A673 (cell line): ENCODE results near the gene ABCB8. TPM values are rescaled to one million over a fixed set of nuclear protein-coding genes. Genes with fewer than 3 reads are reported as not detected.

ENCODE experiments used
- BruUV-seq: library from RNA; stranded (reverse); fragments of 400-500 nt; replicated peaks from 2 replicates; lab custom pipeline; 2021; lab: Mats Ljungman, UMichigan
- CTCF ChIA-PET: fragments of 300-600 bp; sonication (Branson Sonifier 250); formaldehyde crosslinking; loops from one replicate; lab custom pipeline; 2022; ENCODE audit warnings: antibody characterized with exemption; lab: Charles Lee
- POLR2A ChIA-PET: fragments of 300-600 bp; sonication (Branson Sonifier 250); formaldehyde crosslinking; loops from one replicate; lab custom pipeline; 2022; ENCODE audit warnings: antibody characterized with exemption; ENCODE audit not compliant: low non-redundant PET; lab: Charles Lee
- DNase-seq: peaks from one replicate; pipeline ENCODE4 v3.0.0-alpha.2; 2015; ENCODE audit warnings: low spot score
- H3K27ac ChIP-seq: fragments of 200-600 bp; sonication (generic); 2 replicates; pipeline ENCODE4 v1.5.1; 2016; ENCODE audit warnings: mixed run types, low read depth, mild to moderate bottlenecking, mixed read lengths, antibody characterized with exemption, low read length; ENCODE audit not compliant: poor library complexity, severe bottlenecking
- H3K27me3 ChIP-seq: fragments of 200-600 bp; sonication (generic); replicated peaks from 2 replicates; pipeline ENCODE4 v1.6.1; 2017; ENCODE audit warnings: mixed run types, low read depth, mild to moderate bottlenecking, mixed read lengths, antibody characterized with exemption, low read length; ENCODE audit not compliant: insufficient read depth, poor library complexity
- H3K36me3 ChIP-seq: fragments of 200-600 bp; sonication (generic); 2 replicates; pipeline ENCODE4 v1.6.1; 2016; ENCODE audit warnings: mixed run types, mild to moderate bottlenecking, mixed read lengths, antibody characterized with exemption, low read length; ENCODE audit not compliant: insufficient read depth, poor library complexity, severe bottlenecking
- H3K4me1 ChIP-seq: fragments of 200-600 bp; sonication (generic); 2 replicates; pipeline ENCODE4 v1.6.1; 2017; ENCODE audit warnings: mixed run types, mild to moderate bottlenecking, mixed read lengths, antibody characterized with exemption, low read length; ENCODE audit not compliant: insufficient read depth, poor library complexity, severe bottlenecking
- H3K4me3 ChIP-seq: fragments of 200-600 bp; sonication (generic); 2 replicates; pipeline ENCODE4 v1.5.1; 2016; ENCODE audit warnings: low read depth, mixed run types, mild to moderate bottlenecking, mixed read lengths, low read length; ENCODE audit not compliant: poor library complexity, severe bottlenecking
- H3K9me3 ChIP-seq: fragments of 200-600 bp; sonication (generic); 2 replicates; pipeline ENCODE4 v1.6.1; 2016; ENCODE audit warnings: mixed run types, low read depth, mild to moderate bottlenecking, mixed read lengths, antibody characterized with exemption, low read length; ENCODE audit not compliant: poor library complexity, severe bottlenecking
- CTCF ChIP-seq: fragments of 300-800, 200-600 bp; sonication (generic); conservative IDR thresholded peaks from 2 replicates; pipeline ENCODE4 v1.5.1; 2017; ENCODE audit warnings: low read depth, mild to moderate bottlenecking, antibody characterized with exemption, low read length, moderate library complexity, mixed read lengths
- EZH2 ChIP-seq: fragments of 200-600 bp; sonication (generic); IDR thresholded peaks from 2 replicates; pipeline ENCODE4 v1.6.1; 2017; ENCODE audit warnings: borderline replicate concordance, low read depth, mild to moderate bottlenecking, mixed read lengths, antibody characterized with exemption, low read length; ENCODE audit not compliant: poor library complexity, severe bottlenecking
- intact Hi-C: fragments of 100-400 bp; cut with micrococcal nuclease; formaldehyde crosslinking; loops from one replicate; pipeline ENCODE4 v1.10.0; 2022; ENCODE audit not compliant: unreplicated experiment
- total RNA-seq: library from RNA; stranded (reverse); gene quantifications from 2 replicates; pipeline ENCODE4 v1.2.3, GENCODE V29; 2021

ABCB8 gene
- total RNA-seq, 1 experiment from 2014 or later: 50.9 TPM

- no peak for DNase-seq
- Histone ChIP-seq H3K27ac (no peak overlapping the region), H3K9me3 (no peaks in the 10 kb centered on the region), H3K4me1 (peaks cover 17% of the 10 kb centered on the region), H3K36me3 (peaks cover 43% of the 10 kb centered on the region), H3K27me3 (no peaks in the 10 kb centered on the region), H3K4me3 (no peak overlapping the region)
- ChIA-PET CTCF (no interaction called here), POLR2A (no interaction called here)
- intact Hi-C loops: no loop called here
- TF ChIP-seq CTCF: no peak
- BruUV-seq: no TSS peak
Observed at GRCh38 chr7:151064993-151065392, 36.7 kb downstream of the ABCB8 start.

- no peak overlapping the region for H3K4me3 ChIP-seq
- ChIA-PET POLR2A (no interaction called here), CTCF (no interaction called here)
- BruUV-seq: no TSS peak
- no peak for DNase-seq
- H3K4me1 ChIP-seq: peaks cover 17% of the 10 kb centered on the region
- H3K9me3 ChIP-seq: no peaks in the 10 kb centered on the region
- no peaks in the 10 kb centered on the region for H3K27me3 ChIP-seq
- TF ChIP-seq CTCF (no peak), EZH2 (no peak)
- H3K36me3 ChIP-seq: peaks cover 48% of the 10 kb centered on the region
- intact Hi-C loops: no loop called here
- H3K27ac ChIP-seq: no peak overlapping the region
Observed at GRCh38 chr7:151065516-151065915, 37.3 kb downstream of the ABCB8 start.

GRCh38 chr7:151066273-151066974 is 38.2 kb downstream of the ABCB8 start:
- Histone ChIP-seq H3K27ac (no peak overlapping the region), H3K9me3 (no peaks in the 10 kb centered on the region), H3K4me1 (peaks cover 8% of the 10 kb centered on the region), H3K27me3 (no peaks in the 10 kb centered on the region), H3K4me3 (no peak overlapping the region), H3K36me3 (peaks cover 57% of the 10 kb centered on the region)
- intact Hi-C loops: no loop called here
- no TSS peak for BruUV-seq
- TF ChIP-seq CTCF: no peak
- no peak for TF ChIP-seq EZH2
- no peak for DNase-seq
- ChIA-PET POLR2A (no interaction called here), CTCF (no interaction called here)
